Measurements from ENCODE around the gene SPC24.
"Not testable (repeated sequence)": the region's sequence is repeated elsewhere in the genome, so short reads cannot be mapped to it uniquely, and the experiment has no call there.

The SPC24 gene

GRCh38 chr19:11111117-11111770 is 44.3 kb downstream of the SPC24 start:
- no peak overlapping the region for H3K4me3 ChIP-seq (ENCODE audit: control insufficient read depth, low read depth, low read length)
- DNase-seq (ENCODE audit: low read depth), result no peak
- TF ChIP-seq CTCF (IDR thresholded peaks at IDR 0.05; ENCODE audit: control insufficient read depth, insufficient read depth, low read depth, low read length, missing control alignments), result no peak

DNA sequence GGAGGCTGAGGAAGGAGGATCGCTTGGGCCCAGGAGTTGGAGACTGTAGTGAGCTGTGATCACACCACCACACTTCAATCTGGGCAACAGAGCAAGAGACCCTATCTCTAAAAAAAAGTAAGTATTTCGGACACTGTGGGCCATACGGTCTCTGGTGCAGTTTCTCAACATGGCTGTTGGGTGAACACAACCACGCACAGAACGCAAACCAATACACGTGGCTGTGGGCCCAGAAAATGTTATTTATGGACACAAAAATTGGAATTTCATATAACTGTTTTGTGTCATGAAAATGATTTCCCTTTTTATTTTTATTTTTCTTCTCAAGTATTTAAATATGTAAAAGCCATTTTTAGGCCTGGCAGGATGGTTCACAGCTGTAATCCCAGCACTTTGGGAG is 46.8 kb downstream of the SPC24 start:
- H3K4me3 ChIP-seq (ENCODE audit: control insufficient read depth, low read depth, low read length), result no peak overlapping the region
- no peak for DNase-seq (ENCODE audit: low read depth)
- TF ChIP-seq CTCF (IDR thresholded peaks at IDR 0.05; ENCODE audit: control insufficient read depth, insufficient read depth, low read depth, low read length, missing control alignments), result no peak

GRCh38 chr19:11106477-11106876 is 49.1 kb downstream of the SPC24 start:
- H3K4me3 ChIP-seq (ENCODE audit: control insufficient read depth, low read depth, low read length), result no peak overlapping the region
- TF ChIP-seq CTCF (IDR thresholded peaks at IDR 0.05; ENCODE audit: control insufficient read depth, insufficient read depth, low read depth, low read length, missing control alignments), result no peak
- no peak for DNase-seq (ENCODE audit: low read depth)

DNA sequence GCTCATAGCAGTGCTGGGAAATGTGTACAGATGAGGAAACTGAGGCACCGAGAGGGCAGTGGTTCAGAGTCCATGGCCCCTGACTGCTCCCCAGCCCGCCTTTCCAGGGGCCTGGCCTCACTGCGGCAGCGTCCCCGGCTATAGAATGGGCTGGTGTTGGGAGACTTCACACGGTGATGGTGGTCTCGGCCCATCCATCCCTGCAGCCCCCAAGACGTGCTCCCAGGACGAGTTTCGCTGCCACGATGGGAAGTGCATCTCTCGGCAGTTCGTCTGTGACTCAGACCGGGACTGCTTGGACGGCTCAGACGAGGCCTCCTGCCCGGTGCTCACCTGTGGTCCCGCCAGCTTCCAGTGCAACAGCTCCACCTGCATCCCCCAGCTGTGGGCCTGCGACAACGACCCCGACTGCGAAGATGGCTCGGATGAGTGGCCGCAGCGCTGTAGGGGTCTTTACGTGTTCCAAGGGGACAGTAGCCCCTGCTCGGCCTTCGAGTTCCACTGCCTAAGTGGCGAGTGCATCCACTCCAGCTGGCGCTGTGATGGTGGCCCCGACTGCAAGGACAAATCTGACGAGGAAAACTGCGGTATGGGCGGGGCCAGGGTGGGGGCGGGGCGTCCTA is 50.5 kb downstream of the SPC24 start:
- H3K4me3 ChIP-seq (ENCODE audit: control insufficient read depth, low read depth, low read length), result no peak overlapping the region
- no peak for DNase-seq (ENCODE audit: low read depth)
- TF ChIP-seq CTCF (IDR thresholded peaks at IDR 0.05; ENCODE audit: control insufficient read depth, insufficient read depth, low read depth, low read length, missing control alignments), result no peak

- not testable (repeated sequence) for H3K4me3 ChIP-seq (ENCODE audit: control insufficient read depth, low read depth, low read length); DNase-seq (ENCODE audit: low read depth)
These were observed 51.9 kb downstream of the SPC24 start for GRCh38 chr19:11103667-11104066.

- no peak overlapping the region for H3K4me3 ChIP-seq (ENCODE audit: control insufficient read depth, low read depth, low read length)
- TF ChIP-seq CTCF (IDR thresholded peaks at IDR 0.05; ENCODE audit: control insufficient read depth, insufficient read depth, low read depth, low read length, missing control alignments), result no peak
- DNase-seq (ENCODE audit: low read depth), result no peak
These were observed 52.6 kb downstream of the SPC24 start for GRCh38 chr19:11102944-11103343.

GRCh38 chr19:11101057-11101456 is 54.5 kb downstream of the SPC24 start:
- no peak for TF ChIP-seq CTCF (IDR thresholded peaks at IDR 0.05; ENCODE audit: control insufficient read depth, insufficient read depth, low read depth, low read length, missing control alignments)
- H3K4me3 ChIP-seq (ENCODE audit: control insufficient read depth, low read depth, low read length), result no peak overlapping the region
- no peak for DNase-seq (ENCODE audit: low read depth)

All from AG09309 (cell line).